B cell (primary cell): ENCODE measurements around the gene CHMP5. TPM values are rescaled to one million over a fixed set of nuclear protein-coding genes. Genes with fewer than 3 reads are reported as not detected.

ENCODE experiments used
- ATAC-seq: fragments of 200-7000 bp; cut with Tn5 transposase; one replicate; pipeline ENCODE4 v1.10.0; 2021; ENCODE audit warnings: low read depth, mild to moderate bottlenecking, moderate number of reproducible peaks, moderate library complexity
- CTCF ChIA-PET: fragments of 350-600 bp; sonication (Branson Sonifier 250); formaldehyde crosslinking; loops from one replicate; lab custom pipeline; 2021; ENCODE audit warnings: antibody characterized with exemption, inconsistent platforms; lab: Charles Lee
- POLR2A ChIA-PET: fragments of 350-600 bp; sonication (Branson Sonifier 250); formaldehyde crosslinking; loops from one replicate; lab custom pipeline; 2021; ENCODE audit warnings: antibody characterized with exemption; lab: Charles Lee
- DNase-seq: peaks from one replicate; pipeline ENCODE4 v3.0.0; 2013
- H2AFZ ChIP-seq: 2 replicates; pipeline ENCODE4 v1.6.1; 2012; ENCODE audit warnings: mild to moderate bottlenecking, low read depth, low read length; ENCODE audit not compliant: insufficient read depth, poor library complexity, severe bottlenecking
- H3K27ac ChIP-seq, 2 donors: 1 replicate in 1 of 2; 2 replicates in 1 of 2; pipeline ENCODE4 v1.5.1; 2012 to 2013; ENCODE audit warnings: low read length in 2 of 2, mild to moderate bottlenecking in 2 of 2, moderate library complexity in 1 of 2
- H3K27me3 ChIP-seq, 4 experiments: fragments of 200-600 bp in 1 of 4; sonication (generic) in 1 of 4; replicated peaks in 1 of 4; 1 replicate in 2 of 4; 2 replicates in 2 of 4; pipeline versions ENCODE4 v1.6.1 to v1.7.0; 2013 to 2016; ENCODE audit warnings: low read length in 3 of 4, mild to moderate bottlenecking in 2 of 4, mixed read lengths in 1 of 4, moderate library complexity in 1 of 4; ENCODE audit not compliant: insufficient read depth in 4 of 4, control insufficient read depth in 3 of 4; ENCODE audit errors: control extremely low read depth in 1 of 4
- H3K36me3 ChIP-seq, 2 experiments: replicated peaks in 1 of 2; 1 replicate in 1 of 2; 2 replicates in 1 of 2; pipeline versions ENCODE4 v1.6.1 to v1.7.1; 2013; ENCODE audit warnings: low read length in 1 of 2; ENCODE audit not compliant: insufficient read depth in 2 of 2, control insufficient read depth in 1 of 2; ENCODE audit errors: control extremely low read depth in 1 of 2, extremely low read depth in 1 of 2
- H3K4me1 ChIP-seq, 2 donors: fragments of 200-600 bp in 1 of 2; sonication (generic) in 1 of 2; 1 replicate in 1 of 2; 2 replicates in 1 of 2; pipeline versions ENCODE4 v1.5.1 to v1.6.1; 2013 to 2017; ENCODE audit warnings: low read length in 2 of 2; ENCODE audit not compliant: control insufficient read depth in 2 of 2, insufficient read depth in 2 of 2
- H3K4me2 ChIP-seq: replicated peaks from 2 replicates; pipeline ENCODE3; 2012; ENCODE audit warnings: mild to moderate bottlenecking, low read depth, low read length; ENCODE audit not compliant: poor library complexity, severe bottlenecking
- H3K4me3 ChIP-seq, 5 experiments: fragments of 200-600 bp in 1 of 5; sonication (generic) in 1 of 5; 1 replicate in 3 of 5; 2 replicates in 2 of 5; pipeline versions ENCODE4 v1.5.1 to v1.7.0; 2011 to 2016; ENCODE audit warnings: low read length in 4 of 5, mild to moderate bottlenecking in 4 of 5, low read depth in 2 of 5, control low read depth in 1 of 5, moderate library complexity in 1 of 5; ENCODE audit not compliant: insufficient read depth in 1 of 5; ENCODE audit errors: control extremely low read depth in 1 of 5, extremely low read depth in 1 of 5
- H3K79me2 ChIP-seq: fragments of 200-600 bp; sonication (generic); one replicate; pipeline ENCODE4 v1.6.0; 2016; ENCODE audit warnings: low read length; ENCODE audit not compliant: control insufficient read depth, insufficient read depth
- H3K9ac ChIP-seq: fragments of 200-600 bp; sonication (generic); 2 replicates; pipeline ENCODE4 v1.6.1; 2017; ENCODE audit warnings: mild to moderate bottlenecking, low read length, moderate library complexity
- H3K9me3 ChIP-seq, 3 donors: one replicate each; pipeline versions ENCODE4 v1.6.1 to v1.7.1; 2013; ENCODE audit warnings: low read length in 2 of 3; ENCODE audit not compliant: control insufficient read depth in 2 of 3, insufficient read depth in 1 of 3; ENCODE audit errors: control extremely low read depth in 1 of 3
- H4K20me1 ChIP-seq: 2 replicates; pipeline ENCODE4 v1.6.0; 2012; ENCODE audit warnings: mild to moderate bottlenecking, low read length; ENCODE audit not compliant: insufficient read depth, control insufficient read depth, poor library complexity, severe bottlenecking
- H3K27ac Mint-ChIP-seq: one replicate; pipeline ENCODE4 v1.8.0; 2021; ENCODE audit warnings: mixed read lengths
- H3K27me3 Mint-ChIP-seq: one replicate; pipeline ENCODE4 v1.8.0; 2021; ENCODE audit warnings: mixed read lengths
- H3K4me1 Mint-ChIP-seq: one replicate; pipeline ENCODE4 v1.8.0; 2021; ENCODE audit warnings: mixed read lengths
- H3K4me3 Mint-ChIP-seq: one replicate; pipeline ENCODE4 v1.8.0; 2021; ENCODE audit warnings: mixed read lengths
- H3K9me3 Mint-ChIP-seq: one replicate; pipeline ENCODE4 v1.8.0; 2022; ENCODE audit warnings: mixed read lengths; ENCODE audit not compliant: insufficient read depth
- EZH2 ChIP-seq: IDR thresholded peaks from 2 replicates; pipeline ENCODE4 v1.6.1; 2012; ENCODE audit warnings: borderline replicate concordance, low read depth, mild to moderate bottlenecking, moderate library complexity, low read length; ENCODE audit not compliant: insufficient read depth, poor library complexity, severe bottlenecking
- WGBS: methylation state at CpG from one replicate; pipeline ENCODE4 v1.1.5; 2013; ENCODE audit warnings: missing lambda C conversion rate; ENCODE audit not compliant: insufficient coverage; 5-methylcytosine and 5-hydroxymethylcytosine counted together
- intact Hi-C: fragments of 100-400 bp; cut with micrococcal nuclease; formaldehyde crosslinking; loops from one replicate; pipeline ENCODE4 v1.10.0; 2022
- polyA plus RNA-seq: library from polyadenylated mRNA; depleted of rRNA; stranded (reverse); fragments of >200 nt; gene quantifications from 2 replicates; pipeline ENCODE4 v1.2.3, GENCODE V29; 2012
- total RNA-seq, 2 donors: library from RNA; stranded (reverse); fragments of 120-200 nt in 1 of 2; gene quantifications; 1 replicate in 1 of 2; 2 replicates in 1 of 2; pipeline versions ENCODE4 v1.2.3 to v1.2.4, GENCODE V29; 2013 to 2022
- TF ChIP-seq, protein P1 (sequence below): fragments of 200-600 bp; IDR thresholded peaks from one replicate; pipeline ENCODE4 v1.8.0; 2022; ENCODE audit warnings: antibody characterized with exemption, mild to moderate bottlenecking

CHMP5 gene
- total and polyA plus RNA-seq, 2 donors (not counting 1 experiment from before 2014, with no cell fraction given), result 15.3 to 28.2 TPM

DNA sequence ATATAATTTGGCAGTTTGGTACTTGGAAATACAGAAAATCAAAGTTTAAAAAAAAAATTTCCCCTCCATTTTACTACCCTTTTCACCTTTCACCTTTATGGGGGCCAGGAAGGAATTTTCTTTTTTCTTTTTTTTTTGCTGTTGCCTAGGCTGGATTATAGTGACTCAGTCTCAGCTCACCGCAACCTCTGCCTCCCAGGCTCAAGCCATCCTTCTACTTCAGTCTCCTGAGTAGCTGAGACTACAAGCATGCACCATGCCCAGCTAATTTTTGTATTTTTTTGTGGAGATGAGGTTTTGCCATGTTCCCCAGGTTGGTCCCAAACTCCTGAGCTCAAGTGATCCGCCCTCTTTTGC, 9.1 kb downstream of the CHMP5 start:
- H3K27ac Mint-ChIP-seq, result no peak overlapping the region
- ChIA-PET POLR2A (interaction anchor here (1.0 kb wide), 1 partner anchor 9 kb away, joined by 3 read pairs; the partner anchor contains the start of genes BAG1 and CHMP5), CTCF (interaction anchor here (0.7 to 2.7 kb wide), 2 partner anchors 13 to 141 kb away, joined by 3 to 10 read pairs; no protein-coding TSS in a partner anchor)
- Histone ChIP-seq H3K36me3 (peaks cover 15 to 82% of the 10 kb centered on the region in 2 experiments), H3K27me3 (no peaks in the 10 kb centered on the region), H3K9me3 (no peaks in the 10 kb centered on the region), H2AFZ (no peak overlapping the region), H3K4me3 (no peak overlapping the region), H3K4me1 (no peaks in the 10 kb centered on the region), H3K79me2 (no peaks in the 10 kb centered on the region), H3K27ac (no peak overlapping the region), H3K9ac (no peak overlapping the region), H3K4me2 (no peak overlapping the region), H4K20me1 (no peaks in the 10 kb centered on the region)
- DNase-seq (no peak), ATAC-seq (no peak)
- H3K4me1 Mint-ChIP-seq, result peaks cover 2% of the 10 kb centered on the region
- intact Hi-C loops, result no loop called here
- H3K9me3 Mint-ChIP-seq, result no peaks in the 10 kb centered on the region
- H3K27me3 Mint-ChIP-seq, result no peaks in the 10 kb centered on the region
- 100% methylated on average over 1 of the region's 2 CpGs for WGBS
- no peak overlapping the region for H3K4me3 Mint-ChIP-seq
- TF ChIP-seq, protein P1, sequence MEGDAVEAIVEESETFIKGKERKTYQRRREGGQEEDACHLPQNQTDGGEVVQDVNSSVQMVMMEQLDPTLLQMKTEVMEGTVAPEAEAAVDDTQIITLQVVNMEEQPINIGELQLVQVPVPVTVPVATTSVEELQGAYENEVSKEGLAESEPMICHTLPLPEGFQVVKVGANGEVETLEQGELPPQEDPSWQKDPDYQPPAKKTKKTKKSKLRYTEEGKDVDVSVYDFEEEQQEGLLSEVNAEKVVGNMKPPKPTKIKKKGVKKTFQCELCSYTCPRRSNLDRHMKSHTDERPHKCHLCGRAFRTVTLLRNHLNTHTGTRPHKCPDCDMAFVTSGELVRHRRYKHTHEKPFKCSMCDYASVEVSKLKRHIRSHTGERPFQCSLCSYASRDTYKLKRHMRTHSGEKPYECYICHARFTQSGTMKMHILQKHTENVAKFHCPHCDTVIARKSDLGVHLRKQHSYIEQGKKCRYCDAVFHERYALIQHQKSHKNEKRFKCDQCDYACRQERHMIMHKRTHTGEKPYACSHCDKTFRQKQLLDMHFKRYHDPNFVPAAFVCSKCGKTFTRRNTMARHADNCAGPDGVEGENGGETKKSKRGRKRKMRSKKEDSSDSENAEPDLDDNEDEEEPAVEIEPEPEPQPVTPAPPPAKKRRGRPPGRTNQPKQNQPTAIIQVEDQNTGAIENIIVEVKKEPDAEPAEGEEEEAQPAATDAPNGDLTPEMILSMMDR, result no peak
- TF ChIP-seq EZH2, result no peak

DNA sequence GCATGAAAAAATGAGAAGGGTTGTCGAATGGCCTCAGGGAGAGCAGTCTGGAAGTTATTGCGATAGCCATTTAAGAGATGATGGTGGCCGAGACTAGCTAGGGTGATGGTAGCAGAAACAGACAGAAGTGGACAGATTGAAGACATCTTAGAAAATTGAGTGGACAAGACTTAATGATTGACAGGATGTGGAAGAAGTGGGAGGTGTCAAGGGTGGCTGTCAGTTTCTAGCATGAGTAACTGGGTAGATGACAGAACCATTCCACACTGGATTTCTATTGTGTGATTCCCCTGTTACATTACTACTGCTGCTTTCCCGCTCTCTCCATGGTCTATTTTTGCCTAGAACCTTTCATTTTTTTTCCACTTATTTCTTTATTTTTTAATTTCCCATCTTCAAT, 12.6 kb downstream of the CHMP5 start:
- H3K27me3 Mint-ChIP-seq, result no peaks in the 10 kb centered on the region
- Histone ChIP-seq H3K79me2 (no peaks in the 10 kb centered on the region), H3K4me3 (no peak overlapping the region), H3K27ac (no peak overlapping the region), H3K27me3 (no peaks in the 10 kb centered on the region), H3K4me2 (no peak overlapping the region), H3K4me1 (no peaks in the 10 kb centered on the region), H4K20me1 (no peaks in the 10 kb centered on the region), H3K9me3 (no peaks in the 10 kb centered on the region), H3K36me3 (peaks cover 19 to 84% of the 10 kb centered on the region in 2 experiments), H2AFZ (no peak overlapping the region), H3K9ac (no peak overlapping the region)
- H3K27ac Mint-ChIP-seq, result no peak overlapping the region
- no peaks in the 10 kb centered on the region for H3K9me3 Mint-ChIP-seq
- intact Hi-C loops, result no loop called here
- ChIA-PET POLR2A (no interaction called here), CTCF (interaction anchor here (2.0 kb wide), 1 partner anchor 10 kb away, joined by 11 read pairs; no protein-coding TSS in a partner anchor)
- ATAC-seq, result no peak
- DNase-seq, result no peak
- peaks cover 2% of the 10 kb centered on the region for H3K4me1 Mint-ChIP-seq
- TF ChIP-seq, protein P1, result no peak
- no peak for TF ChIP-seq EZH2
- 98% methylated on average over 4 of the region's 4 CpGs for WGBS
- no peak overlapping the region for H3K4me3 Mint-ChIP-seq
